Parathyroid adenoma (tissue), 2 donors: ENCODE data around the gene MAN1A2.
"Not testable (repeated sequence)": the region's sequence is repeated elsewhere in the genome, so short reads cannot be mapped to it uniquely, and the experiment has no call there.

Experiments
- H2AFZ ChIP-seq: fragments of 300-600 bp; sonication (generic); one replicate; pipeline ENCODE4 v1.7.0; 2017; ENCODE audit warnings: antibody characterized with exemption, mild to moderate bottlenecking
- H3K27ac ChIP-seq: fragments of 300-600 bp; sonication (generic); one replicate; pipeline ENCODE4 v1.7.0; 2017
- H3K27me3 ChIP-seq: fragments of 300-600 bp; sonication (generic); one replicate; pipeline ENCODE4 v1.7.0; 2017; ENCODE audit warnings: low read length; ENCODE audit not compliant: control insufficient read depth, insufficient read depth
- H3K36me3 ChIP-seq: fragments of 300-600 bp; sonication (generic); one replicate; pipeline ENCODE4 v1.7.0; 2017; ENCODE audit warnings: low read length; ENCODE audit not compliant: control insufficient read depth, insufficient read depth
- H3K4me1 ChIP-seq: fragments of 300-600 bp; sonication (generic); one replicate; pipeline ENCODE4 v1.7.0; 2017; ENCODE audit warnings: control low read depth
- H3K4me2 ChIP-seq: fragments of 300-600 bp; sonication (generic); one replicate; pipeline ENCODE4 v1.7.0; 2017; ENCODE audit warnings: low read length
- H3K4me3 ChIP-seq: fragments of 300-600 bp; sonication (generic); one replicate; pipeline ENCODE4 v1.7.0; 2017; ENCODE audit warnings: low read depth, low read length
- H3K79me2 ChIP-seq: fragments of 300-600 bp; sonication (generic); one replicate; pipeline ENCODE4 v1.7.0; 2017; ENCODE audit warnings: control low read depth
- H3K9ac ChIP-seq: fragments of 300-600 bp; sonication (generic); one replicate; pipeline ENCODE4 v1.7.0; 2017; ENCODE audit warnings: mild to moderate bottlenecking
- H3K9me3 ChIP-seq: fragments of 300-600 bp; sonication (generic); one replicate; pipeline ENCODE4 v1.7.0; 2017; ENCODE audit warnings: low read length; ENCODE audit not compliant: control insufficient read depth
- TF ChIP-seq, protein P1 (sequence below): fragments of 300-600 bp; sonication (generic); IDR thresholded peaks from one replicate; pipeline ENCODE4 v1.7.0; 2017; ENCODE audit warnings: antibody characterized with exemption, mild to moderate bottlenecking
- donor health status: primary hyperparathyroidism.

Gene MAN1A2

DNA sequence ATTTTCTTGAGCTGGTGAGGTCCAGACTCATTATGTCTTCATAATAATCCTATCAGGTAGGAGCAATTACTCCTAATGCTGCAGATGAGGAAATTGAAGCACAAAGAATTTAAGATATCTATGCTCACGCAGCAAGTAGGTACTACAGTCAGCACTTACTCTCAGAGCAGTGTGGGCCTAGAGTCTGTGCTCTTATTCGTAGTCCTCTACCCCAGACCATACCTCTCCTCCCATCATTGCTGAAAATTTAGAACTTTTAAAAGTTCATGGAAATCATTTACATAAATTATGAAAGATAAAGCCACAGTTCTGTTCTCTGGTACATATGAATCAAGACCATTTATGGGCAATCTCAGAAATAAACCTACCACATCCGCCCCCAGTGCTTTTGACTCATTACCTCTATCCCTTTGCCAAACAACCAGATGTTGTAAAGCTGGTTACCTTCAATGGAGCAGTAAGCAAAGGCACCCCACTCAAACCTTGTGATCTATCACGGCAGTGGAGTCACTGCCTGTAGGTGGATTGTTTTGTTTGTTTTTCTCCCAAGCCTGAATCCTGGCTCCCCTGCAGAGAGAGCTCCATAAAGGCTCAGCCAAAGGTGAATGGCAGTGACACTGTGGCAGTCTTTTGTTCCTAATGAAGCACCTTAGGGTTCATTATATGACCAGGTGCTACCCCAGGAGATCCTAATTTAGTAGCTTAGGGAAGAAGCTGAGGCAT is 20.9 kb upstream of the MAN1A2 start:
- H3K4me3 ChIP-seq = no peak overlapping the region
- H2AFZ ChIP-seq = no peak overlapping the region
- H3K27ac ChIP-seq = no peak overlapping the region
- H3K4me2 ChIP-seq = no peak overlapping the region
- no peaks in the 10 kb centered on the region for H3K9me3 ChIP-seq
- no peaks in the 10 kb centered on the region for H3K36me3 ChIP-seq
- H3K79me2 ChIP-seq = no peaks in the 10 kb centered on the region
- H3K27me3 ChIP-seq = no peaks in the 10 kb centered on the region
- no peak overlapping the region for H3K9ac ChIP-seq
- H3K4me1 ChIP-seq = no peaks in the 10 kb centered on the region
- TF ChIP-seq, protein P1, sequence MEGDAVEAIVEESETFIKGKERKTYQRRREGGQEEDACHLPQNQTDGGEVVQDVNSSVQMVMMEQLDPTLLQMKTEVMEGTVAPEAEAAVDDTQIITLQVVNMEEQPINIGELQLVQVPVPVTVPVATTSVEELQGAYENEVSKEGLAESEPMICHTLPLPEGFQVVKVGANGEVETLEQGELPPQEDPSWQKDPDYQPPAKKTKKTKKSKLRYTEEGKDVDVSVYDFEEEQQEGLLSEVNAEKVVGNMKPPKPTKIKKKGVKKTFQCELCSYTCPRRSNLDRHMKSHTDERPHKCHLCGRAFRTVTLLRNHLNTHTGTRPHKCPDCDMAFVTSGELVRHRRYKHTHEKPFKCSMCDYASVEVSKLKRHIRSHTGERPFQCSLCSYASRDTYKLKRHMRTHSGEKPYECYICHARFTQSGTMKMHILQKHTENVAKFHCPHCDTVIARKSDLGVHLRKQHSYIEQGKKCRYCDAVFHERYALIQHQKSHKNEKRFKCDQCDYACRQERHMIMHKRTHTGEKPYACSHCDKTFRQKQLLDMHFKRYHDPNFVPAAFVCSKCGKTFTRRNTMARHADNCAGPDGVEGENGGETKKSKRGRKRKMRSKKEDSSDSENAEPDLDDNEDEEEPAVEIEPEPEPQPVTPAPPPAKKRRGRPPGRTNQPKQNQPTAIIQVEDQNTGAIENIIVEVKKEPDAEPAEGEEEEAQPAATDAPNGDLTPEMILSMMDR = no peak

DNA sequence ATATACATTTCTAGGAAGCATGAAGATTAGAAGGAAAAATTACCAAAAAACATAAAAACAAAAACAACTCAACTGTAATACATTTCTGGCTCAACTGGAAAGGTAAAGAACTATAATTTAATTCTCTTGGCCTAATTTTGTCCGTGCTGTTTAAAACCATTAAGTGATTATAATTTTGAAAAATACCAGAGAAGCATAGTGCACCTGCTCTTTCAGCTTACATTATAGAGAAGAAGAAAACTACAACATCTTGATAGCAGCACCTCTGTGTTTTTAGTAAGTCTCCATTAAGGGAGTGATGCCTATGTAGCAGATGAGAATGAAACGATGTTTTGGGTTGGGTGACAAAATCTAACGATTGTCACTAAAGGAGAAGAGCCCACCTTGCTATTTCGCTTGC is 19.3 kb upstream of the MAN1A2 start:
- Histone ChIP-seq H3K9me3 (no peaks in the 10 kb centered on the region), H3K36me3 (no peaks in the 10 kb centered on the region), H3K9ac (no peak overlapping the region)

DNA sequence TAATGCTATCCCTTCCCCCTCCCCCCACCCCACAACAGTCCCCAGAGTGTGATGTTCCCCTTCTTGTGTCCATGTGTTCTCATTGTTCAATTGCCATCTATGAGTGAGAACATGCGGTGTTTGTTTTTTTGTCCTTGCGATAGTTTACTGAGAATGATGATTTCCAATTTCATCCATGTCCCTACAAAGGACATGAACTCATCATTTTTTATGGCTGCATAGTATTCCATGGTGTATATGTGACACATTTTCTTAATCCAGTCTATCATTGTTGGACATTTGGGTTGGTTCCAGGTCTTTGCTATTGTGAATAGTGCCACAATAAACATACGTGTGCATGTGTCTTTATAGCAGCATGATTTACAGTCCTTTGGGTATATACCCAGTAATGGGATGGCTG is 14.6 kb upstream of the MAN1A2 start:
- H3K9ac ChIP-seq, H3K4me1 ChIP-seq, H3K27ac ChIP-seq, H3K4me3 ChIP-seq, H3K79me2 ChIP-seq, H3K4me2 ChIP-seq, H2AFZ ChIP-seq, H3K27me3 ChIP-seq, H3K9me3 ChIP-seq, H3K36me3 ChIP-seq: not testable (repeated sequence)

More for the DNA sequence above, 19.3 kb upstream of the MAN1A2 start:
- Histone ChIP-seq H2AFZ (no peak overlapping the region), H3K4me2 (no peak overlapping the region), H3K4me1 (no peaks in the 10 kb centered on the region), H3K79me2 (no peaks in the 10 kb centered on the region), H3K4me3 (no peak overlapping the region), H3K27me3 (no peaks in the 10 kb centered on the region), H3K27ac (no peak overlapping the region)
- TF ChIP-seq, protein P1 = no peak

DNA sequence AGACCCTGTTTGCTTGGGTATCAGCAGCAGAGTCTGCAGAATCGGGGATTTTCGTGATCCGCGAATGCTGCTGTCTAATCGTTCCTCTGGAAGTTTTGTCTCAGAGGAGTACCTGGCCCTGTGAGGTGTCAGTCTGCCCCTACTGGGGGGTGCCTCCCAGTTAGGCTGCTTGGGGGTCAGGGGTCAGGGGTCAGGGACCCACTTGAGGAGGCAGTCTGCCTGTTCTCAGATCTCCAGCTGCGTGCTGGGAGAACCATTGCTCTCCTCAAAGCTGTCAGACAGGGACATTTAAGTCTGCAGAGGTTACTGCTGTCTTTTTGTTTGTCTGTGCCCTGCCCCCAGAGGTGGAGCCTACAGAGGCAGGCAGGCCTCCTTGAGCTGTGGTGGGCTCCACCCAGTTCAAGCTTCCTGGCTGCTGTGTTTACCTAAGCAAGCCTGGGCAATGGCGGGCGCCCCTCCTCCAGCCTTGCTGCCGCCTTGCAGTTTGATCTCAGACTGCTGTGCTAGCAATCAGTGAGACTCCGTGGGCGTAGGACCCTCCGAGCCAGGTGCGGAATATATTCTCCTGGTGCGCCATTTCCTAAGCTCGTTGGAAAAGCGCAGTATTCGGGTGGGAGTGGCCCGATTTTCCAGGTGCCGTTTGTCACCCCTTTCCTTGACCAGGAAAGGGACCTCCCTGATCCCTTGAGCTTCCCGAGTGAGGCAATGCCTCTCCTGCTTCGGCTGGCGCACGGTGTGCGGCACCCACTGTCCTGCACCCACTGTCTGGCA is 9.2 kb upstream of the MAN1A2 start:
- not testable (repeated sequence) for H3K27ac ChIP-seq, H2AFZ ChIP-seq, H3K4me1 ChIP-seq, H3K4me2 ChIP-seq, H3K36me3 ChIP-seq, H3K4me3 ChIP-seq, H3K9ac ChIP-seq, H3K27me3 ChIP-seq, H3K79me2 ChIP-seq, H3K9me3 ChIP-seq

DNA sequence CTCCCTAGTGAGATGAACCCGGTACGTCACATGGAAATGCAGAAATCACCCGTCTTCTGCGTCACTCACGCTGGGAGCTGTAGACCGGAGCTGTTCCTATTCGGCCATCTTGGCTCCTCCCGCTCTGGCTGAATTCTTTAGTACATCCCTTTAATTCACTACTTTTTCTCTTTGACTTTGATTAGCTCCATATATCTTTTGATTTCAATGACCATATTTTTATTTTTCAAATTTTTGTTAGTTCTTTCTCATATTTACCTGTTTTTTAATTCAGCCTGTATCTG is 8.7 kb upstream of the MAN1A2 start:
- H3K27ac ChIP-seq, H3K27me3 ChIP-seq, H3K36me3 ChIP-seq, H3K4me2 ChIP-seq, H3K4me3 ChIP-seq, H3K79me2 ChIP-seq, H3K9me3 ChIP-seq, H3K4me1 ChIP-seq, H2AFZ ChIP-seq, H3K9ac ChIP-seq: not testable (repeated sequence)

DNA sequence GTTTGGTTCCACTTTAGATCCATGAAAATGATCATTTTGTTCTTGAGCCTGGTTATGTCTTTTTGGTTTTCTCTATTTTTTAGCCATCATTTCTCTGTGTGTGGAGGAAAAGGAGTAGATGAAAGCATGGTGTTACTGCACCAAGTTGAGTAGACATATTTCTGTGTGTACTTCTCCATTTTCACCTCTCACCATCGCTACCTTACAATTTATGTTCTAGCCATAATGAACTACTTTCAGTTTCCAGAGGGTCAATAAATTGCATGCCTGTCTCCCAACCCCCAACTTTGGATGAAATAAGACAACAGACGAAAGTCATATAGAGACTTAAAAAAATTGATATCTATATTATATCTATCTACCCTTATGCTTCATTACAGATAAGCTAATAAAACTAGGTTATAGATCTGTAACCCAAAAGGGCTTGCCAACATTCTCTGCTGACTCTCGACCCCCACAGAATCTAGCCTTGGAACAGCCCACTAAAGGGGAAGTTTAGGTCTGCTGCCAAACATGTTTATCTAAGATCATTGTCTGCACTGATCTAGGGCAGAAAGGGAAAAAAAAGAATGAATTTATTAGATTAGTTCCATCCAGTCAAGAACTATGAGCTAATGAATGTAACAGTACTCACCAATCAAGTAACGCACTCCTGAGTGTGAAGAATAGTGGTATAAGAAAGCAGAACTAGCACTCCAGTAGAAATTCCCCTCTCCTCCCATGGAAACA is 7.5 kb upstream of the MAN1A2 start:
- Histone ChIP-seq H3K9me3 (no peaks in the 10 kb centered on the region), H3K27me3 (no peaks in the 10 kb centered on the region), H3K36me3 (no peaks in the 10 kb centered on the region), H3K9ac (no peak overlapping the region), H3K4me3 (no peak overlapping the region), H2AFZ (no peak overlapping the region), H3K27ac (no peak overlapping the region), H3K4me2 (no peak overlapping the region), H3K79me2 (no peaks in the 10 kb centered on the region), H3K4me1 (no peaks in the 10 kb centered on the region)
- TF ChIP-seq, protein P1 = no peak
